Fibroblast of peridontal ligament (primary cell): ENCODE results near the gene ALK.

Experiments used
- DNase-seq: peaks from one replicate; pipeline ENCODE4 v3.0.0-alpha.2; 2010; ENCODE audit errors: extremely low read depth

The ALK gene

GRCh38 chr2:29579495-29580169 lies 341.8 kb downstream of the ALK start:
- peak; percentile 58 for DNase-seq

DNA sequence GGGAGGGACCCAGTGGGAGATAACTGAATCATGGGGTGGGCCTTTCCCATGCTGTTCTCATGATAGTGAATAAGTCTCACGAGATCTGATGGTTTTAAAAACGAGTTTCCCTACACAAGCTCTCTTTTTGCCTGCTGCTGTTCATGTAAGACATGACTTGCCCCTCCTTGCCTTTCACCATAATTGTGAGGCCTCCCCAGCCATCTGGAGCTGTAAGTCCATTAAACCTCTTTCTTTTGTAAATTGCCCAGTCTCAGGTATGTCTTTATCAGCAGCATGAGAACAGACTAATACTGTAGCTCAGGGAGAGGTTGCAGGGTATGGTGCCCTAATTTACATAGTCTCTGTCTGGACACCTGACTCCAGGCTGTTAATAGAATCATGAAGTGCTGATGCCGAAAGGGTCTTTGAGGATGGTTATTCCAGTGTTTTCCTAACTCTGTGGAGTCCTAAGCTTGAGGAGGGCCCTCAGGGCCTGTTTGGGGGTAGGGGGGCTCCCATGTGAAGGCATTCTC lies 343.2 kb downstream of the ALK start:
- DNase-seq, result no peak

- DNase-seq, result no peak
These were observed 345.2 kb downstream of the ALK start for GRCh38 chr2:29576231-29576630.

DNA sequence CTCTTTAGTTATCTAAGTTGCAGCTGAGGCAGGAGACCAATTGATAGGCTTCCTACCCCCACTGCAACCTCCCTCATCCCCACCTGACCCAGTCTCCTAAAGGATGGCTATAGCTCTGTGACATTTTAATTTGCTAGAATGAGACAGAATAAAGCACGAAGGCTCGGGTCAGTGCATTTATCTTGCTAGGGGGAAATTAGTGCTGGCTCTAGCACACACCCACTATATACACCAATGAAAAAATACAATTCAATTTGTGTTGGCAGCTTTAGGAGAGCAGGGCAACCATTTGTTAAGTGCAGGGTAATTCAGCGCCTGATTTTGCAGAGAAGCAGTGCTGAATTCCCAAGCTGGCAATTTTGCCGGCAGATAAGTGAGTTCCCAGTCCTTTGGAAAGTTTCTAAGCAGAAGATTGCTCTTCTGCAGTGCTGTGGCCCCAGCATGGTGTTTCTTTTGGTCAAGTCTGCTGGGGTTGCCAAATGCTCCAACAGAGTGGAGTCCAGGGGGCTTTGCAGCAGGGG lies 346.0 kb downstream of the ALK start:
- no peak for DNase-seq

DNA sequence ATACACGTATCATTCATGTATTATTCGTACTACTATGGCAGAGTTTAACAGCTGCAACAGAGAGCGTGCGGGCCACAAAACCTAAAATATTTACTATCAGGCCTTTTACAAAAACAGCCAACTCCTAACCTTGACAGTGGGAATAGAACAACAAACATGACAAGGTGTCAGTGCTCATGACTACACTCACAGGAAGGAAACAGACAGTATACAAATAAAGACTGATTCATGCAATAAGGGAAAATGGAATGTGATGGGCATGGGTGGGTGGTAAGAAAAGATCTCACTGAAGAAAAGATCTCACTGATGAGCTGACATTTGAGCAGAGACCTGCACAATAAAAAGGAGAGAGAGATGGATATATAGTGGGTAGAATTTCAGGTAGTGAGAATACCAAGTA lies 347.8 kb downstream of the ALK start:
- DNase-seq, result no peak

DNA sequence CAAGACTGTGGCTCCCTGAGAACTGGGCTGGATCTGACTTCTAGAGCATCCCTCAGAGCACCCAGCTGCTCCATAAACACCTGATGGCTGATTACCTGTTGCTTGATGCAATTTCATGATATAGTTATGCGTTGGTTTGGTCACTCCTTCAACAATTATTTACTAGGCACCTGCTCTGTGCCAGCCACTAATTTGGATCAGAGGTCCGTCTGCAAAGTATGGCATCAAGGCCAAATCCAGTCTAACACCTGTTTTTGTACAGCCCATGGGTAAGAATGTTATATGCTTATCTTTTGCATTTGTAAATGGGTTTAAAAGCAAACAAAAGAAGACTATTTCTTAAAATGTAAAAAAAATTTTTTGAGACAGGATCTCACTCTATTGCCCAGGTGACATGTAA lies 348.2 kb downstream of the ALK start:
- DNase-seq, result no peak

DNA sequence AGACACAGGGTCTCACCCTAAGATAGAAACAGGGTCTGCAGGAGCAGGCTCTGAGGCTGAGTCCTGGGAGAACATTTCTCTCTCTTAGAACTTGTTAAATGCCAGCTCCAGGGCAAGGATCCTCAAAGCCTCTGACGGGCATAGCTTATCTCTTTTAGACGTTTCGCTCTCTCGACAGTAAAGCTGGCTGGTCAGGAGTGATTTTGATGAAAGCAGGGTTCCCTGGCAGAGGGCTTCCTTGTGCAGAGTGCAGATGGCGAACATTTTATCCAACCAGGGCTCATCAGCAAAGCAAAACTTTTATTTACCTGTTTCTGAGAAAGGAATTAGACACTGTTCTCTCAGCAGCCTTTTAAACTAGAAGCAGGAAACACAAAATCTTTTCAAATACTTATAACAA lies 350.8 kb downstream of the ALK start:
- DNase-seq, result no peak

GRCh38 chr2:29567906-29568520 lies 353.4 kb downstream of the ALK start:
- no peak for DNase-seq

GRCh38 chr2:29563697-29564096 lies 357.7 kb downstream of the ALK start:
- no peak for DNase-seq

- peak; percentile 49 for DNase-seq
These were observed 358.5 kb downstream of the ALK start for GRCh38 chr2:29562896-29563295.

DNA sequence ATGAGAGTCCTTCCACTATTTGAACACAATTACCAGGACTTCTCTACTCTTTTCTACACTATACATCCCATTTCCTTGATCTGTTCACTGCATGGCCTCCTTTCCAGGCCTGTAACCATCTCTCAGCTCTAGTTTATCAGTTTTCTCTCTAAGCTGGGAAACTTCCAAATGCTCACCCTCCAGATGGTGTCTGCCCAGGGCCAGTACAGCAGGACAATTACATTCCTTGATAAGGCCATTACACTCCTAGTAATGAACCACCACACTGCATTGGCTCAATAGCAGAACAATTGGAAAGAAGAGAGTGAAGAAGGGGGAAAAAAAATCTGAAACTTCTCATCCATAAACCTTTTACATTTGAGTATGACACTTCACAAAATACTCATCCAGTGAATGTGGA lies 359.1 kb downstream of the ALK start:
- DNase-seq, result peak; percentile 13

DNA sequence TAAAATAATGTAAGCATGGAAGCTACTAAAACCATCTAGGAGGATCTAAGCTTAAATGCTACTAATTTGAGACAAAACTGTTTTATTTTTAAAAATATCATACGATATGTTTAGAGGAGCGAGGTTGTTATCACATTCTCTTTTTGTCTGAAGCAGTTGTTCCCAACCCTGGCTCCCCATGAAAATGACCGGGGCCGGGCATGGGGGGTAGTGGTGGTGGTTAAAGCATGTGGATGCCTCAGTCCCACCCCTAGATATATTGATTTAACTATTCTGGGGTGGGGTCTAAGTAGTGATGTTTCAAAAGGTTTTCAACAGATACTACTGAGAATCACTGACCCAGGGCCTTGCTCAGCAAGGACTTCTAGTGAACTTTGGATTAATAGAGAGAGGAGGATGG lies 359.8 kb downstream of the ALK start:
- no peak for DNase-seq

DNA sequence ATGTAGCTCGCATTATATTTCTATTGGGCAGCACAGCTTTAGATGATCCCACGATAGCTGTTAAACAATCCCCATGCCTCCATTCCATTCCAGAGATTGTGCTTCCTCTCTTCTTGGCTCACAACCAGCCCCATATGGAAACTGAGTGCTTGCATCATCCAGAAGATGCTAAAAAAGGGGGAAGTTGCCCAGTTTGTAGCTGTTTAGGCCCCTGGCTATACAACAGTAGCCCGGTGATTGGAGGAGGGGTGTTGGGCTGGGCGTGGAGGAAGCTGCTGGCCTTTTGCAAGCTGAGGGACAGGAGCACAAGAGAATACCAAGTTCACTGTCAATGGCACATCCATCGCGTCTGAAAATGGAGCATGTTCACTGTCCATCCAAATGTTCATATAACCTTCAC lies 360.2 kb downstream of the ALK start:
- peak; percentile 12 for DNase-seq

- DNase-seq, result no peak
These were observed 360.8 kb downstream of the ALK start for GRCh38 chr2:29560566-29560965.

- no peak for DNase-seq
These were observed 361.4 kb downstream of the ALK start for GRCh38 chr2:29560030-29560429.

DNA sequence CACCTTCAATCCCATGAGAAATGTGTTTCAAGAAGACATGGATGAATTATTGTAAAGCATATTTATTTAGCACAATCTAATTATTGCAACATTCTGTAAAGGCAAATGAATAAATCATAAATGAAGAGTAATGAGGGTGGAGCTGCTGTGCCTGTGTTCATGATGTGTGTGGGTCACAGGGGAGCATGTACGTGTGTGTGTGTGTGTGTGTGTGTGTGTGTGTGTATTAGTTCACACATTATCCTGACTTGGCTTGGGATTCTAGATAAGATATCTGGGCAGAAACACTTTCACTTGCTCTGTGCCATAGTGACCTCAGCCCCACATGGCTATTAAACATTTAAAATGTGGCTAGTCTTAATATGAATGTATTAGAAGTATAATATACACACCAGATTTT lies 361.8 kb downstream of the ALK start:
- no peak for DNase-seq

DNA sequence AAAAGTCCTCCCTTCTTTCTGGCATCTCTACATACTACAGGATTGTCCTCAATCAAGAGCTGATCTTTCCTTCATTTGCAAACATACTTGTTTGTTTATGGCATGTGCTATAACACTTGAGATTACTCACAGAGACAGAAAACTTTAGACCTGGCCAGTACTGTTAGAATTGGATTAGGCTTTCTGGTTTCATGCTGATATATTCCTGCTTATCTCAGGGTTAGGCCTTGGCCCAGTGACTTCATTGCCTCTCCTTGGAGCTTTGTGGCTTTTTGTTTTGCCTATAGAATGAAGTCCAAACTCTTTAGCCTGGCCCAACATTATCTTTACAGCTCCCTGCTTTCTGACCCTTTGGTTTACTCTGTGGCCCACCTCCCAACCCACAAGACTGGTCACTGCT lies 363.3 kb downstream of the ALK start:
- no peak for DNase-seq

DNA sequence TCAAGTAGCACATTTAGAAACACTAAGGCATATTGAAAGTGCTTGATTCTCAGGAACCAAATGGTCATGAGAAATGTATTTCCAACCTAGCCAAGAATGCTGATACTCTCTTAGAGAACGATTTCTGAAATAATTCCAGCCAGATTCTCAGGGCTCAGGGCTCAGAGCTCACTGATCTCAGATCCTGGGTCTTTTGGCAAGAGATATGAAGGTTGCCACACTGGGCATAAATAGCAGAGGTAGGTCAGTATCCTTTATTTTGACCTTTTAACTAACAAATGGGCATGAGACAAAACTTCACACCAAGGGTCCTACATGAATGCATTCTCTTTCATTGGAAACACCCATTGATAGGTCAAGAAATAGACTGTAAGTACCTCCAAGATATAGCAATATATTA lies 364.1 kb downstream of the ALK start:
- no peak for DNase-seq

DNA sequence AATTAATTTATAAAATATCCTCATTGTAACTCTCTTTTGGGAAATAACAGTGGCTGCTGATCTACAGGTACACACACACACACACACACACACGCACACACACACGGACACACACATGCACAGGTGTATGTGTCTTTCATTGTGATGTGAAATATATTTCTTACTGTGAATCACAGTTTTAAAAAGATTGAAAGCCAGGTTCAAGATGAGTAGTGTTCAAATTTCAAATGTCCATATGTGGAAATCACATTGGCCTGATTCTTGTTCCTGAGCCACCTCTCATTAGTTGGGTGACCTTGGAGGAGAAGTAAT lies 372.4 kb downstream of the ALK start:
- no peak for DNase-seq

- no peak for DNase-seq
These were observed 376.5 kb downstream of the ALK start for GRCh38 chr2:29544917-29545316.

DNA sequence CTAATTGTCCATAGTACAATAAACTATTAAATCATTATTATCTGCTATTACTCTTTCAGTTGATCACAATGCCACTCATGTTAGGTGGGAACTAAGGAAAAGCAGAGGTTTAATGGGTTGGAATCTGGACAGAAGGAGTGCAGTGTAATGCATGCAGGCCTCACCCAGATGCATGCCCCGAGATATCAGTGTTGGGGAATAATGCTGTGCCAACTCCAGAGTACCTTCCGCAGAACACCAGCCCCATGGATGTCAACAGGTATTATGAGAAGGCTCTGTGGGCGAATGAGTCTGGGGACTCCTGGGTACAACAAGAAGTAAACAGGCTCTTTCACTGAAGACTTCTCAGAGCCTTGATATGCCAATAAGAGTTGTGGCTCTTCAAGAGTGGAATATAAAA lies 377.4 kb downstream of the ALK start:
- no peak for DNase-seq

DNA sequence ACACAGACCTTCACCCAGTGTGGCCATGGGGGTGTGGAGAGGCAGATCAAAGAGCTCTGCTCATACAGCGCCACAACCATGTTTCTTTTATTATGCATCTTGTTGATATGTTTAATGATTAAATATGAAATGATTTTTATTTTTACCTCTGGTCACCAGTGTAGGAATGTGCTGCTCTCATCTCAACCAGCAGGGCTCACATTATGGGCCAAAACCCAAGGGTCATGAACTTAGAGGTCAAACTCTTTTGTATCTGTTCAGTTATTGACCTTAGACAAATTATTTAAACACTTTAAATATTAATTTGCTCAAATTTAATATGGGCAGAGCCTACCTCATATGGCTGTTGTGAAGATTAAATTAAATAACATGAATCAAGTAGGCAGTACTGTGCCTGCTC lies 386.2 kb downstream of the ALK start:
- no peak for DNase-seq

DNA sequence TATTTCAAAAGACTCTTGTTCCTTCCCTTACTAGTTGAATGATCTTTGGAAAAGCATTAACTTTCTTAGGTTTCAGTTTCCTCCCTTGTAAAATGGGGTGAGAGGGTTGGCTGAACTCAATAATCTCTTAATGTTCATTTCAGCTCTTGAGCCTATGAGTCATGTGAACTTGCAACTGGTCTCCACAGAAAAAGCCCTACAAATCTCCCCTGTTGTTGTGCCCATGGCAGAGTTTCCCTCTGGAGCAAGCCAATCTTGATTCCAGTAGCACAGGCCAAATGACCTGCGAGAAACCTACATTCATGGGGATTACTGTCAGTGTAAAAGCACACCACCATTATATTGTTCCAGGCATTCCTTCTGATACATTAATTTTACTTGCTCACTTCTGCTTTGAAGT lies 388.9 kb downstream of the ALK start:
- peak; percentile 37 for DNase-seq

DNA sequence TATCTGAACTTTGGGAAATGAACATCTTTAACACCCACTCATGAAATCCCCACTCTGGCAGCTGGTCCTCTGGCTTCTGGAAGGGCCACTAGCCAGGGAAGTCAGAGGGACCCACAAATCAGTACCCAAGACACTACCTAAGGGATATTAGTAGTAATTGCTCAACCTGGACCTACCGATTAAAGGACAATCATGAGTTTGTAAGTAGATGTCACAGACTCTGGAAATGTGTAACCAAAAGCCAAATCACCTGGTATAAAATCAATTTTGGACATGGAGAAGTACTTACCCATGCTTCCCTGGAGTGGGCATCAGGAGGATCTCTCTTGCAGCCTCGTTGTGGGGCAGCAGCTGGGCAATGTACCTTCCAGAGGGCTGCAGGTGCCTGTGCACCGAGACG lies 389.8 kb downstream of the ALK start:
- no peak for DNase-seq
